ENCODE results near the gene GCSH.

DNA sequence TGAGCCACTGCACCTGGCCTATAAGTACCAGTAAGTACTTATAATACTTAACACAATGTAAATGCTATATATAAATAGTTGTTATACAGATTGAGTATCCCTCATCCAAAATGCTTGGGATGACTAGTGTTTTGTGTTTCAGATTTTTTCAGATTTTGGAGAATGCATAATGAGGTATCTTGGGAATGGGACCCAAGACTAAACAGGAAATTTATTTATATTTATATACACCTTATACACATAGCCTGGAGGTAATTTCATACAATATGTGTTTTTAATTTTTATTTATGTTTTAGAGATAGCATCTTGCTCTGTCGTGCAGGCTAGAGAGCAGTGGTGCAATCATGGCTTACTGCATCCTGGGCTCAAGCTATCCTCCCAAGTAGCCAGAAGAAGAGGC is 9.8 kb upstream of the GCSH start:
- no peak for TF ChIP-seq POLR2A (IDR thresholded peaks at IDR 0.05)
- TF ChIP-seq, protein P1, sequence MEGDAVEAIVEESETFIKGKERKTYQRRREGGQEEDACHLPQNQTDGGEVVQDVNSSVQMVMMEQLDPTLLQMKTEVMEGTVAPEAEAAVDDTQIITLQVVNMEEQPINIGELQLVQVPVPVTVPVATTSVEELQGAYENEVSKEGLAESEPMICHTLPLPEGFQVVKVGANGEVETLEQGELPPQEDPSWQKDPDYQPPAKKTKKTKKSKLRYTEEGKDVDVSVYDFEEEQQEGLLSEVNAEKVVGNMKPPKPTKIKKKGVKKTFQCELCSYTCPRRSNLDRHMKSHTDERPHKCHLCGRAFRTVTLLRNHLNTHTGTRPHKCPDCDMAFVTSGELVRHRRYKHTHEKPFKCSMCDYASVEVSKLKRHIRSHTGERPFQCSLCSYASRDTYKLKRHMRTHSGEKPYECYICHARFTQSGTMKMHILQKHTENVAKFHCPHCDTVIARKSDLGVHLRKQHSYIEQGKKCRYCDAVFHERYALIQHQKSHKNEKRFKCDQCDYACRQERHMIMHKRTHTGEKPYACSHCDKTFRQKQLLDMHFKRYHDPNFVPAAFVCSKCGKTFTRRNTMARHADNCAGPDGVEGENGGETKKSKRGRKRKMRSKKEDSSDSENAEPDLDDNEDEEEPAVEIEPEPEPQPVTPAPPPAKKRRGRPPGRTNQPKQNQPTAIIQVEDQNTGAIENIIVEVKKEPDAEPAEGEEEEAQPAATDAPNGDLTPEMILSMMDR (IDR thresholded peaks at IDR 0.05): no peak
